HFFc6 (cell line): ENCODE data around the gene BEST2. TPM values are rescaled to one million over a fixed set of nuclear protein-coding genes. Genes with fewer than 3 reads are reported as not detected.

ENCODE experiments used
- DNase-seq: peaks from one replicate; pipeline ENCODE4 v3.0.0-alpha.2; 2018
- H3K27ac Mint-ChIP-seq: 2 replicates; pipeline ENCODE4 v1.8.0; 2020; ENCODE audit warnings: mild to moderate bottlenecking, mixed read lengths
- H3K27me3 Mint-ChIP-seq: 2 replicates; pipeline ENCODE4 v1.8.0; 2021; ENCODE audit warnings: mild to moderate bottlenecking, moderate library complexity, mixed read lengths; ENCODE audit not compliant: insufficient read depth
- H3K36me3 Mint-ChIP-seq: 2 replicates; pipeline ENCODE4 v1.8.0; 2021; ENCODE audit warnings: low read depth, mixed read lengths
- H3K4me1 Mint-ChIP-seq: 2 replicates; pipeline ENCODE4 v1.8.0; 2020; ENCODE audit warnings: low read depth, mixed read lengths
- H3K4me3 Mint-ChIP-seq: 2 replicates; pipeline ENCODE4 v1.8.0; 2020; ENCODE audit warnings: mild to moderate bottlenecking, moderate library complexity, mixed read lengths
- H3K9me3 Mint-ChIP-seq: 2 replicates; pipeline ENCODE4 v1.8.0; 2020; ENCODE audit warnings: mild to moderate bottlenecking, mixed read lengths
- long read RNA-seq: library from polyadenylated mRNA; unstranded; transcript quantifications from one replicate; pipeline ENCODE4 v2.0.0, GENCODE V29; 2019
- total RNA-seq, 6 experiments: library from RNA; stranded (reverse); fragmentation: NEBNext Ultra II Directional; extraction: Animal tissue kit (Norgen Biotek cat#: 25700); gene quantifications; 2 replicates in 1 of 6; 3 replicates in 5 of 6; pipeline ENCODE4 v1.2.3, GENCODE V29; 2021
- TF ChIP-seq, protein P1 (sequence below): fragments of 200-600 bp; sonication (generic); IDR thresholded peaks from 2 replicates; pipeline ENCODE4 v1.5.0; 2021; ENCODE audit warnings: antibody characterized with exemption, mild to moderate bottlenecking

BEST2 gene
- not detected for total RNA-seq
- long read RNA-seq, result 0 reads

DNA sequence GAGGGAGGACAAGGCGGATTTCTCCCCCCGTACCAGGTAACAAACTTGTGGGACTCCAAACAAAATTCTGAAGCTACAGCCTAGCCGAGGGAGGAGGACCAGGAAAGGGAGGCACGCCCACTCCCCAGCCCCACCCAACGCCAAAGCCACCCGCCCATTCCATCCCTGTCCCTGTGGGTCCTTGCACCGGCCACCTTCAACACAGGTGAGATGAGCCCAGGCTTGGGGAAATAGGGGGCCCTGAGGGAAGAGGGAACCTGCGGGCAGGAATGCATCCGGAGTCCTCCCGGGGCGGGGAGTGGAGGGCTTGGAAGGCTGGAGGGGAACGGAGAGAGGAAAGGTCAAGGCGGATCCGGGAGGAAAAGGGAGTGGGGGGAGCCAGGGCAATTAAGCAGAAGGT lies at the start of gene BEST2:
BEST2 (plus strand) TSS at position 157 of the 400 bp plus-strand sequence. CDS start 802 bp downstream, outside the sequence.
- DNase-seq, result no peak
- Mint-ChIP-seq H3K4me1 (no peaks in the 10 kb centered on the region), H3K4me3 (no peak within 1 kb of the TSS), H3K27ac (no peak within 1 kb of the TSS), H3K27me3 (peaks cover 13% of the 10 kb centered on the region), H3K9me3 (no peaks in the 10 kb centered on the region), H3K36me3 (peaks cover 12% of the 10 kb centered on the region)
- TF ChIP-seq, protein P1, sequence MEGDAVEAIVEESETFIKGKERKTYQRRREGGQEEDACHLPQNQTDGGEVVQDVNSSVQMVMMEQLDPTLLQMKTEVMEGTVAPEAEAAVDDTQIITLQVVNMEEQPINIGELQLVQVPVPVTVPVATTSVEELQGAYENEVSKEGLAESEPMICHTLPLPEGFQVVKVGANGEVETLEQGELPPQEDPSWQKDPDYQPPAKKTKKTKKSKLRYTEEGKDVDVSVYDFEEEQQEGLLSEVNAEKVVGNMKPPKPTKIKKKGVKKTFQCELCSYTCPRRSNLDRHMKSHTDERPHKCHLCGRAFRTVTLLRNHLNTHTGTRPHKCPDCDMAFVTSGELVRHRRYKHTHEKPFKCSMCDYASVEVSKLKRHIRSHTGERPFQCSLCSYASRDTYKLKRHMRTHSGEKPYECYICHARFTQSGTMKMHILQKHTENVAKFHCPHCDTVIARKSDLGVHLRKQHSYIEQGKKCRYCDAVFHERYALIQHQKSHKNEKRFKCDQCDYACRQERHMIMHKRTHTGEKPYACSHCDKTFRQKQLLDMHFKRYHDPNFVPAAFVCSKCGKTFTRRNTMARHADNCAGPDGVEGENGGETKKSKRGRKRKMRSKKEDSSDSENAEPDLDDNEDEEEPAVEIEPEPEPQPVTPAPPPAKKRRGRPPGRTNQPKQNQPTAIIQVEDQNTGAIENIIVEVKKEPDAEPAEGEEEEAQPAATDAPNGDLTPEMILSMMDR, result no peak

DNA sequence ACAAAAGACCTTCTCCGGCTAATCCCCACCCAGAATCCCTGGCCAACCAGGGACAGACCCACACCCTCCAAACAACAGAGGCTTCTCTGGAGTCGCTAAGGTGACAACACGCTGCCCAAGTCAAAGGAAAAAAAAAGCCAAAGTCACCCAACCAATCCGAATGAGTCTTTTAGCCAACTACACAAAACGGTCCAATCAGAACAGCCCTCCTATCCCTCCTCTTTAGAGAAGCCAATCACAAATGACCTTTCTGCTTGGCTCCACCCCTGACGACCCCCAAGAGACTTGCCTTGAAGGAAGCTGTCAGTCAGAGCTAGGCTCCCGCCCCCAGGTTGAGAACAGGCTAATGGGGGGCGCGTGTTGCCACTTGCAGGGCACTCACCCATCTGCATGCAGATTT lies 48.5 kb upstream of the BEST2 start:
- no peak for DNase-seq
- TF ChIP-seq, protein P1, result no peak
- no peaks in the 10 kb centered on the region for H3K9me3 Mint-ChIP-seq
- H3K4me1 Mint-ChIP-seq, result peaks cover 3% of the 10 kb centered on the region; the same call in 1 of the 2 replicates
- peaks cover 3% of the 10 kb centered on the region for H3K27me3 Mint-ChIP-seq
- H3K4me3 Mint-ChIP-seq, result no peak overlapping the region
- peaks cover 25% of the 10 kb centered on the region for H3K36me3 Mint-ChIP-seq
- H3K27ac Mint-ChIP-seq, result no peak overlapping the region

DNA sequence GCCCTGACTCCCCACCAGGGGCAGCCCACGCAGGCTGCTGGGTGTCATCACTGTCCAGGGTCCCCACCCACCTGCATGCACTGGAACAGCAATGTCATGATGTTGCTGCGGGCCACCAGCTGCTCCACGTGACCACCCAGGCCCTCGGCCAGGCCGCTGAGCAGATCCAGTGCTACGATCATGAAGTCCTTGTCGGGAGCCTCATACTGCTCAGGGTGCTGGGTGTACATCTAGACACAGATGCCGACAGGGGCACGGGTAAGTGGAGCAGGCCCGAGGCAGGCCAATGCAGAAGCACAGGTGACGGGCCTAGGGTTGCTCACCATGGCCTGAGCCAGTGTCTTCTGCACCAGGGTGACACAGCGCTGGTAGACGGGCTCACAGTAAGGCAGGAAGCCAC lies 46.4 kb upstream of the BEST2 start:
- no peaks in the 10 kb centered on the region for H3K9me3 Mint-ChIP-seq
- TF ChIP-seq, protein P1, result no peak
- no peaks in the 10 kb centered on the region for H3K4me1 Mint-ChIP-seq
- H3K36me3 Mint-ChIP-seq, result peaks cover 21% of the 10 kb centered on the region
- H3K4me3 Mint-ChIP-seq, result no peak overlapping the region
- DNase-seq, result no peak
- peaks cover 3% of the 10 kb centered on the region for H3K27me3 Mint-ChIP-seq
- no peak overlapping the region for H3K27ac Mint-ChIP-seq

DNA sequence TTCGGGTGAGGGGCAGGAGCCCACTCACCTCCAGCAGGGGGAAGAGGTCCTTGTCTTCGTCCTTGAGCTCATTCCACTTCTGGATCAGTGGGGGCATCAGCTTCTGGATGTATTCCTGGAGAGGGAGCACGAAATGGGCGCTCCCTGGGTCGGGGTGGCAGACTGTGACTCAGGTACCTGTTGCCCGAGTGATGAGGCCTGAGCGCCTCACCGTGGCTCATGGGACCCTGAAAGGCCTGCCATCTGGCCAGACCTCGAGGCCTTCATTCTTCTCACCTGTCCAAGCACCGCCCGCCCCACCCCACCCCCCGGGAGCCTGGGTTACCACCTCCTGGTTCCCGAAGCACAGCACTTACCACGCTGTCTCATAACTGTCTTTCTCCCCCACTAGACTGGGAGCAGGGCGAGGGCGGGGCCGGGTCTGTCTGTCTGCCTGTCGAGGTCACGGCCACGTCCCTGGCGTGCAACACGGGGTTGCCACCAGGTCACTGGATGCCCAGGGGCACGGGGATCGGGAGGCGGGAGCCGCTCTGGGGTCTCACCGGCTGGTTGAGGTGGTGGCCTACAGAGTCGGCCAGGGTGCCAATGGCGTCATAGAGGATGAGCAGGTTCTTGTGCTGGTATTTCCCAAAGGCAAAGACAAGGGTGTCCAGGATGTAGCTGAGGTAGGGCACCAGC lies 45.8 kb upstream of the BEST2 start:
- Mint-ChIP-seq H3K36me3 (peaks cover 21% of the 10 kb centered on the region), H3K4me3 (no peak overlapping the region), H3K9me3 (no peaks in the 10 kb centered on the region), H3K27me3 (peaks cover 3% of the 10 kb centered on the region), H3K27ac (no peak overlapping the region), H3K4me1 (no peaks in the 10 kb centered on the region)
- DNase-seq, result no peak
- TF ChIP-seq, protein P1, result no peak

DNA sequence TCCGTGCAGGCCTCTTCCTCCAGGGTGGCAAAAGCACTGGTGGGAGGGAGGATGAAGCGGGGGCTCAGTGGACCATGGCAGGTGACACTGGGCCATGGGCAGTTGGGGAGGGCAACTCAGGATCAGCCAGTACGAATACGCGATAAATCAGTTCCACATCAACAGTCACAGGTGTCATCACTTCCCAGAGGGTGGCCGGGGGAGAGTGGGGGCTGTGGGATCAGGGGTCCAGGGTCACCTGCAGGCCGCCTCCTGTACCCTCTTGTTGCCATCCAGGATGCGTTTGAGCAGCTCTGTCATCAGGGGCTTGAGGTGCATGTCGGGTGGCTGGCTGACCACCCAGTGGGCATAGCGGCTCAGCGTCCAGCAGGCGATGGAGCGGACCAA lies 45.3 kb upstream of the BEST2 start:
- Mint-ChIP-seq H3K27ac (no peak overlapping the region), H3K36me3 (peaks cover 21% of the 10 kb centered on the region), H3K4me3 (no peak overlapping the region), H3K4me1 (no peaks in the 10 kb centered on the region), H3K27me3 (peaks cover 3% of the 10 kb centered on the region), H3K9me3 (no peaks in the 10 kb centered on the region)
- DNase-seq, result no peak
- TF ChIP-seq, protein P1, result no peak
